ENCODE results near the gene GFI1.

DNA sequence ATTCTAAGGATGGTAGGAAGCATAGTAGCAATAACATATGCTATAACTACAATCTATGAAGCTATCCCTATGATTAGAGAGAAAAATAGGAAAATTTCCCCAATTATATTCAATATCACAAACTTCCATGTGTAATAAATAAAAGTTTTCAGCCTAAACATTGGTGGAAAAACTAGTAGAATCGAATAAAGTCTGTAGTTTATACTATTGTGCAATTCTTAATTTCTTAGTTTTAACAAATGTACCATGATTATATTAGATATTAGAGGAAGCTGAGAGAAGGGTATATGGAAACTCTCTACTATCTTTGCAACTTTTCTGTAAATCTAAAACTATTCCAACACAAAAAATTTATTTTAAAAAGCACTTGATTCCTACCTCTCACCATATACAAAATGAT, 13.8 kb upstream of the GFI1 start:
- no peak for TF ChIP-seq CTCF (IDR thresholded peaks at IDR 0.05)
- no peak for TF ChIP-seq POLR2A (IDR thresholded peaks at IDR 0.05)
- no peak for TF ChIP-seq POLR2AphosphoS5 (IDR thresholded peaks at IDR 0.05)

All from breast epithelium (tissue), 3 donors.